ENCODE measurements around the gene LY6G5C.

The LY6G5C gene

DNA sequence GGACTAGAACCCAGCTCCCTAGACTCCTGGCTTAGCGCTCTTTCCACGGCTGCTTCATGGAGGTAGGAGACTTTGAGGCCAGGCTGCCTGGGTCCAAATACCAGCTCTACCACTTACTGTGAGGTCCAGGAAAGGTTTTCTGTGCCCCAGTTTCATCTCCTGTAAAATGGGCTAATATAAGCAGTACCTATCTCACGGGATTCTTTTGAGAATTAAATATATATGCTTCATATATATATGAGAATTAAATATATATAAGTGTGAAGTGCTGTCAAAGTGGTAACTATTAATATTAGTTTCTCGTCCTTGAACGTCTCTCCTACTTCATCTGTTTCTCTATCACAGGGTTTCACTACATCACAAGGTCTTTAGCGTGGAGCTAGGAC lies 10.2 kb upstream of the LY6G5C start:
- FAIRE-seq = no peak

GRCh38 chr6:31690231-31691077 lies 9.6 kb upstream of the LY6G5C start:
- no peak for FAIRE-seq

- FAIRE-seq = no peak
Observed at GRCh38 chr6:31689249-31690110, 8.6 kb upstream of the LY6G5C start.

DNA sequence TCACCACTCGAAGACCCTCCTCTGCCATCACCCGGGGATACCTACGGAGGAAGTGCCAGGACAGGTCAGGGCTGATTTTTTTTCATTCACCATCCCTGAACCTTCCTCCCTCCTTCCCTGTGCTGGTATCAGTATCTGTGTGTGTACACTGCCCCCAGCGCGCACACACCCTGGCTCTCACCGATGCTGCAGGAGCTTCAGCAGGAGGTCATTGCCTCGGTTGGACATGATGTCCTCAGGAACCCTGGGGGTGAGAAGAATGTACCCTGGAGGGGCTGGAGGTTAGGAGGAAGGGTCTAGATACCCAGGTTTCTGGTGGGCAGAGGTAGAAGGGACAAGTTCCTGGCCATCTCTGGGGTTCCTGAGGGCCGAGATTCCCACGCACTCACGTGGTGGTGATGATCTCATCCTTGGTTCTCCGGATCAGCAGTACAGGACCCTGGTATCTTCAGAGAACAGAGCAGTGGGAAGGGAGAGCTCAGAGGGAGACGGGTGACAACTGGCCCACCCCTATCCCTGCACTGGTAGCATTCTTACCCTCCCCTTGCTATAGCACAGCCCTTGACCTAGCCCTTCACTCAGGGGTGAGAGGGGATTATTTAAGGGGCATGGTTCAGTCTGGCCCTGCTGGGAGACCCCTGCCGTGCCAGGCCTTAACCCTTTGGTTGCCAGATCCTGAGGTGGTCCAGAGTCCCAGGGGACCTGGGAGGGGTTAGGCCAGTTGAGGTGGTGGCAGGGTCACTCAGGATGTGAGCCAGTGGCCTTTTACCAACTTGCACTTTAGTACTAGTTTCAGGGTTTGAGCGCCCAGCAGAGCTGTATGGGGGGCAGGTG lies 7.2 kb upstream of the LY6G5C start:
- no peak for FAIRE-seq

- FAIRE-seq = no peak
Observed at GRCh38 chr6:31687321-31687720, 6.5 kb upstream of the LY6G5C start.

DNA sequence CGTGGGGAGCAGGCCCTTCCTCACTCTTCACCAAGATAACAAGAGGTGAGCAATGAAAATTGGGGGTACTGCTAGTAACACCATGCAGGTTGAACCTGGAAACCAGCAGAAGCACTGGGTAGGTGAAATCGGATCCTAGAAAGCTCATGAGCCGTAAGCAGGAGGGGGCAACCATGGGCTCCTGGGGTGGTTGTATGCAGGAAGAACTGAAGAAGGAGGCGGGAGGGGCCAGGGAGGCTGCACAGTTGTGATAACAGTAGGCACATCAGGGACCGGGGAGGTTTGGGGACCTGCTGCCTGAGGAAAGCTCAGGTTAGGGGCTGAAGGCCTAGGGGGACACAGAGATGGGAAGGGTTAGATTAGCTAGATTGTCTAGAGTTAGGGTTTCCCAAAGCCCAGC lies 5.6 kb upstream of the LY6G5C start:
- no peak for FAIRE-seq

DNA sequence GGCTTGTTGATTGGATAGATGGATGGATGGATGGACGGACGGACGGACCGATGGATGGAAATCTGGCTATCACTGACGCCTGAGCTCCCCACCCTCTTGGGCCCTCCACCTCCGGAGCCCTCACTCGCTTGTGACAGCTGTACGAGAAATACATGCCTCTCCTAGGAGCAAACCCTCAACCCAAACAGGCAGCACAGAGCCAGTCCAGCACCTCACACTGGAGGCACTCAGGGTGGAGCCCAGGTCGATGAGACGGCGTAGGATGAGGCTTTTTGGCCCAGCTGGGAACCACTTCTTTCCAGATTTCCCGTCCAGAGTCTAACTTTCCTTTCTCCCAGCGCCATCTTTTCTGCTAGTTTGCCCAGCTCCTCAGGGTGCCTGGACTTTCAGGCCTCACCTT lies 2.7 kb upstream of the LY6G5C start:
- FAIRE-seq = no peak

DNA sequence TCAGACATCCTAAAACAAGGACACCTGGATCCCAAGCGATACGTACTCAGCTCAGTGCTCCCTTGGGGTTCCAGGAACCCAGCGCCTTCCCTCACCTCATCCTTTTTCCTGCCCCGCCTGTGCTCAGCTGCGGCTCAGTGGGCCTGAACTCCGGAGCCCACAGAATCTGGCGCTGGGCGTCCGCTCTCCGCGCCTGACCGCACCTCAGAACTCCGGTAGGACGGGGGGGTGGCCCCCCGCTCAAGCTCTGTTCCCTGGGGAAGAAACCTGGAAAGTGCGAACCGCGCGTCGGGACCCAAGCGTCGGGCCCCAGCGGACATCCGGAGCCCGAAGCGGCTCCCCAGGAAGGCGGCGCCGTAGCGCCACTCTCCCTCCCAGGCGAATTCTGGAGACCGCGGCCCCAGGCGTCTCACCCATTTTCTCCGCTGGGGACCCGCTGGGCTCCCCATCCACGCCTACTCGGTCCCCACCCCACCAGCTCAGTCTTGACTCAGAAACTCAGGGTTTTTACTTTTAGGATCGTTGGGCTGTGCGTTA lies 336 bp upstream of the LY6G5C start:
- no peak for FAIRE-seq

GRCh38 chr6:31677955-31678354 lies 2.9 kb downstream of the LY6G5C start:
- FAIRE-seq = no peak

GRCh38 chr6:31676904-31677303 lies 4.0 kb downstream of the LY6G5C start:
- FAIRE-seq = no peak

GRCh38 chr6:31676322-31676903 lies 4.5 kb downstream of the LY6G5C start:
- FAIRE-seq = no peak

GRCh38 chr6:31669676-31670075 lies 11.2 kb downstream of the LY6G5C start, which contains the start of gene LY6G5B:
Gene LY6G5B, plus strand, starts transcription at chr6:31669976. Its CDS starts 975 bp downstream, at chr6:31670951.
- no peak for FAIRE-seq

DNA sequence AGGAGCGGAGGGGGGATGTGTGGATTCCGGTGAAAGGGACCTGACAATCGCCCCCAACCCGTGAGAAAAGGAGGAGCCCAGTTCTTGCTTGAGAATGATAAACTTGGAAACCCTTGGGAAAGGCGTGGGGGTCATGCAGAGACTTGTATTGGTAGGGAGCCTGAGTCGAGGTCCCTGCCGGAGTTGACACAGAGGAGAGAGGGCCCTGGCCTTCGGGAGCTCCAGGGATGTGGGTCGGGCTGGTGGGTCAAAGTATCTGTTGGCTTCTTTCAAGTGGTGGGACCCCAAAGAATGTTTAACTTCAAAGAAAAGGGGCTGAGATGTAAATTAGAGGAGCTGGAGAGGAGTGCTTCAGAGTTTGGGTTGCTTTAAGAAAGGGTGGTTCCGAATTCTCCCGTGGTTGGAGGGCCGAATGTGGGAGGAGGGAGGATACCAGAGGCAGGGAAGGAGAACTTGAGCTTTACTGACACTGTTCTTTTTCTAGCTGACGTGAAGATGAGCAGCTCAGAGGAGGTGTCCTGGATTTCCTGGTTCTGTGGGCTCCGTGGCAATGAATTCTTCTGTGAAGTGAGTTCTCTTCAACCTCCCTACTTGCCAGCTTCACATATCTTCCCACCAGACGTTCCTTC lies 14.4 kb downstream of the LY6G5C start:
- FAIRE-seq = no peak

GRCh38 chr6:31665501-31666336 lies 15.1 kb downstream of the LY6G5C start, which contains the start of gene CSNK2B:
Gene CSNK2B, plus strand, starts transcription at chr6:31666080. Its CDS starts 752 bp downstream, at chr6:31666832.
- no peak for FAIRE-seq

- FAIRE-seq = peak; percentile 70
Observed at GRCh38 chr6:31664790-31665500, 15.9 kb downstream of the LY6G5C start, which contains the start of gene GPANK1. Gene GPANK1, minus strand, starts transcription at chr6:31664997. Its CDS starts 519 bp downstream, at chr6:31664478.

DNA sequence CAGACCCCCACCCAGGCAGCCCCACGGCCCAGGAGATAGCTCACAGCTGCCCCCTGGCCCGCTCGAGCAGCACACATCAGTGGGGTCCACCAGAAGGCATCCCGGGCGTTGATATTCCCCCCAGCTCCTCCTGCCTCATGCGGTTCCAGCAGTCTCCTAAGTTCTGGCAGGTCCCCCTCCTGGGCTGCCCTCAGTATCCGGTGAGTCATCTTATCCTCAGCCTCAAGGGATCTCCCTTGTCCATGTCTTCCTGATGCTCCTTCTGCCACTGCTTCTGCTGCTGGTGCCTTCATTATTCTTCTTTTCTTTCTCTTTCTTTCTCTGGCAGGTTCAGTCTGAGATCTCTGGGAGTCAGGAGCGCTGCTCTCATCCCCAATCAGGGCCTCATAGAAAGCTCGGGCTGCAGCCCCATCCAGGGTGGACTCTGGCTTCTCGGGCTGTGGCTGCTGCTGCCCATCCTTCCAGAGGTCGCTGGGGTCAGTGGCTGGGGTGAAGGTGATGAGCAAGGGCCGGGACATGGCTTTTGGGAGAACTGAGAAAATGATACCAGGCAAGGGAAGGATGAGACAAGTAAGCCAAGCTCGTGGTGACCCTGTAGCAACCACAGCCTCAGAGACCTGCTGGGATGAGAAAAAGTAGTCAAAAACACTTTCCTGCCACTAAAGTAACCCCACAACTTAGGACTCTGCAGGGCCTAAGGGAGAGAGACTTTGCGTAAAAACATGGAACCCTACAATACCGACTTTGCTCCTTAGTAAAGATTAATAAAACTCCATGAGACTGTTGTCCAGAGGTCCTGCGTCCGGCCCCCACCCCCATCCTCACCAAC lies 16.7 kb downstream of the LY6G5C start:
- FAIRE-seq = no peak

DNA sequence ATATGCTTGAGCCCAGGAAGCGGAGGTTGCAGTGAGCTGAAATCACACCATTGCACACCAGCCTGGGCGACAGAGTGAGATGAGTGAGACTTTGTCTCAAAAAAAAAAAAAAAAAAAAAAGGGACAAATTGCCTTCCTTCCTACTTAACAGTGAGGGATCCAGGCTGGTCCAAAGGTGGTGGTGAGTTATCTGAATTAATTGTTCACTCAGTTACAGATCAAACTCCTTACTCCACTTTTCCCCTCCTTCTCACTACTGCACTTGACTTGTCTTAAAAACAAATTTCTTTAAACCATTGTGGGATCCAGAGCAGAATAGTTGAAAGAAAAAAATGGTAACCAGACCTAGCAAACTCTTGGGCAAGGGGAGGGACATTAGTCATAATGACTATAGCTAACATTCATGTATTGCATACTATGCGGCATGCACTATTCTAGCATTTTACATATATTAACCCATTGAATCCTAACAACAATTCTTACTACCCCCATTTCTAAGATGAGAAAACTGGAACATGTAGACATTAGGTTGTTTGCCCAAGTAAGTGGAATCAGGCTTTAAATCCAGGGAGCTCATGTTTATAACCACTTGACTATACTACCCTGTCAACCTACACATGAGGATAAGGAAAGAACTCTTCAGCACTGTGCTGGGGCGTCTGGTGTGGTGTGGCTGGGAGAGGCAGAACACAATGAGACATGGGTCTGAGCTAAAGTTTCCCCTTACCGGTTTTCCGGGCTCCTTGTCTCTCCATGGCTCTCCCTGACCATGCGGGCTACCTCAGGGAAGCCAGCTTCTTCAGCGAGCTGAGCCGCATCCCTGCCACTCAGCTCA lies 17.5 kb downstream of the LY6G5C start:
- no peak for FAIRE-seq

All from endometrium (tissue), 2 donors.